ENCODE measurements around the gene BLOC1S3. TPM values are rescaled to one million over a fixed set of nuclear protein-coding genes. Genes with fewer than 3 reads are reported as not detected.
A peak's percentile ranks its signal among the peaks of the same experiment; 100 is the strongest.

Gene BLOC1S3
- total RNA-seq, 1 donor from 2014 or later = 16.9 TPM

GRCh38 chr19:45187421-45188100 lies 9.0 kb downstream of the BLOC1S3 start:
- peaks cover 12% of the 10 kb centered on the region for H3K4me1 Mint-ChIP-seq (ENCODE audit: unreplicated experiment)
- no peak overlapping the region for H3K27ac Mint-ChIP-seq (ENCODE audit: unreplicated experiment)
- H3K4me3 Mint-ChIP-seq (ENCODE audit: unreplicated experiment) = no peak overlapping the region
- H3K36me3 Mint-ChIP-seq (ENCODE audit: unreplicated experiment) = peaks cover 14% of the 10 kb centered on the region
- H3K27me3 Mint-ChIP-seq (ENCODE audit: unreplicated experiment) = no peaks in the 10 kb centered on the region
- DNase-seq (ENCODE audit: extremely low spot score, unreplicated experiment) = no peak
- H3K9me3 Mint-ChIP-seq (ENCODE audit: unreplicated experiment) = peaks cover 5% of the 10 kb centered on the region
- TF ChIP-seq, protein P1, sequence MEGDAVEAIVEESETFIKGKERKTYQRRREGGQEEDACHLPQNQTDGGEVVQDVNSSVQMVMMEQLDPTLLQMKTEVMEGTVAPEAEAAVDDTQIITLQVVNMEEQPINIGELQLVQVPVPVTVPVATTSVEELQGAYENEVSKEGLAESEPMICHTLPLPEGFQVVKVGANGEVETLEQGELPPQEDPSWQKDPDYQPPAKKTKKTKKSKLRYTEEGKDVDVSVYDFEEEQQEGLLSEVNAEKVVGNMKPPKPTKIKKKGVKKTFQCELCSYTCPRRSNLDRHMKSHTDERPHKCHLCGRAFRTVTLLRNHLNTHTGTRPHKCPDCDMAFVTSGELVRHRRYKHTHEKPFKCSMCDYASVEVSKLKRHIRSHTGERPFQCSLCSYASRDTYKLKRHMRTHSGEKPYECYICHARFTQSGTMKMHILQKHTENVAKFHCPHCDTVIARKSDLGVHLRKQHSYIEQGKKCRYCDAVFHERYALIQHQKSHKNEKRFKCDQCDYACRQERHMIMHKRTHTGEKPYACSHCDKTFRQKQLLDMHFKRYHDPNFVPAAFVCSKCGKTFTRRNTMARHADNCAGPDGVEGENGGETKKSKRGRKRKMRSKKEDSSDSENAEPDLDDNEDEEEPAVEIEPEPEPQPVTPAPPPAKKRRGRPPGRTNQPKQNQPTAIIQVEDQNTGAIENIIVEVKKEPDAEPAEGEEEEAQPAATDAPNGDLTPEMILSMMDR (IDR thresholded peaks at IDR 0.05) = peak; percentile 49

GRCh38 chr19:45189971-45190370 lies 11.4 kb downstream of the BLOC1S3 start:
- TF ChIP-seq, protein P1 (IDR thresholded peaks at IDR 0.05) = no peak

DNA sequence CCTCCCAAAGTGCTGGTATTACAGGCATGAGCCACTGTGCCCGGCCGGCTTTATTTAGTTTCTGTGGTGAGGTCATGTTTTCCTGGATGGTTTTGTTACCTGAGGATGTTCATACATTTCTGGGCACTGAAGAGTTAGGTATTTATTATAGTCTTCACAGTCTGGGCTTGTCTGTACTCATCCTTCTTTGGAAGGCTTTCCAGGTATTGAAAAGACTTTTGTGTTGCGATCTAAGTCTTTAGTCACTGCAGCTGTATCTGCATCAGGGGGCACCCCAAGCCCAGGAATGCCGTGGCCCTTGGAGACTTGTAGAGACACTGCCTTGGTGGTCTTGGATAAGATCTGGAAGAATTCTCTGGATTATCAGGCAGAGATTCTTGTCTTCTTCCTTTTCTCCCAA lies 12.8 kb downstream of the BLOC1S3 start:
- H3K27me3 Mint-ChIP-seq (ENCODE audit: unreplicated experiment) = no peaks in the 10 kb centered on the region
- DNase-seq (ENCODE audit: extremely low spot score, unreplicated experiment) = no peak
- H3K36me3 Mint-ChIP-seq (ENCODE audit: unreplicated experiment) = peaks cover 17% of the 10 kb centered on the region
- TF ChIP-seq, protein P1 (IDR thresholded peaks at IDR 0.05) = no peak
- no peak overlapping the region for H3K4me3 Mint-ChIP-seq (ENCODE audit: unreplicated experiment)
- H3K4me1 Mint-ChIP-seq (ENCODE audit: unreplicated experiment) = peaks cover 16% of the 10 kb centered on the region
- H3K27ac Mint-ChIP-seq (ENCODE audit: unreplicated experiment) = no peak overlapping the region
- peaks cover 5% of the 10 kb centered on the region for H3K9me3 Mint-ChIP-seq (ENCODE audit: unreplicated experiment)

More at GRCh38 chr19:45189971-45190370, 11.4 kb downstream of the BLOC1S3 start:
- peaks cover 12% of the 10 kb centered on the region for H3K4me1 Mint-ChIP-seq (ENCODE audit: unreplicated experiment)
- H3K9me3 Mint-ChIP-seq (ENCODE audit: unreplicated experiment) = peaks cover 5% of the 10 kb centered on the region
- no peak overlapping the region for H3K27ac Mint-ChIP-seq (ENCODE audit: unreplicated experiment)
- H3K36me3 Mint-ChIP-seq (ENCODE audit: unreplicated experiment) = peaks cover 17% of the 10 kb centered on the region
- no peak for DNase-seq (ENCODE audit: extremely low spot score, unreplicated experiment)
- no peak overlapping the region for H3K4me3 Mint-ChIP-seq (ENCODE audit: unreplicated experiment)
- no peaks in the 10 kb centered on the region for H3K27me3 Mint-ChIP-seq (ENCODE audit: unreplicated experiment)

DNA sequence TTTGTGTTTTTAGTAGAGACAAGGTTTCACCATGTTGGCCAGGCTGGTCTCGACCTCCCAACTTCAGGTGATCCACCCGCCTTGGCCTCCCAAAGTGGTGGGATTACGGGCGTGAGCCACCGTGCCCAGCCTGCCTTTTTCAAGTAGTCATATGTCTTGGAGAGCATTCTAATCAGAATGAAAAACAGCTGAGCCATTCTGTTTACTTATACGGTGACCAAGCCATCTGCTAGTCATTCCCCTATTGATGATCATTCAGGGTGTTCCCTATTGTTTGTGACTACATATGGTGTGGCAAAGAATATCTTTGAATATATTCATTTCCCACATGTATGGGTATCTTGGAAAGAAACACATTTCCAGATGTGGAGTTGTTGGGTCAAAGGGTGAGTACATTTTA lies 17.2 kb downstream of the BLOC1S3 start:
- no peaks in the 10 kb centered on the region for H3K27me3 Mint-ChIP-seq (ENCODE audit: unreplicated experiment)
- H3K27ac Mint-ChIP-seq (ENCODE audit: unreplicated experiment) = peak overlapping the region; percentile 80
- H3K4me3 Mint-ChIP-seq (ENCODE audit: unreplicated experiment) = no peak overlapping the region
- TF ChIP-seq, protein P1 (IDR thresholded peaks at IDR 0.05) = no peak
- DNase-seq (ENCODE audit: extremely low spot score, unreplicated experiment) = no peak
- H3K9me3 Mint-ChIP-seq (ENCODE audit: unreplicated experiment) = no peaks in the 10 kb centered on the region
- peaks cover 10% of the 10 kb centered on the region for H3K4me1 Mint-ChIP-seq (ENCODE audit: unreplicated experiment)
- H3K36me3 Mint-ChIP-seq (ENCODE audit: unreplicated experiment) = peaks cover 7% of the 10 kb centered on the region

DNA sequence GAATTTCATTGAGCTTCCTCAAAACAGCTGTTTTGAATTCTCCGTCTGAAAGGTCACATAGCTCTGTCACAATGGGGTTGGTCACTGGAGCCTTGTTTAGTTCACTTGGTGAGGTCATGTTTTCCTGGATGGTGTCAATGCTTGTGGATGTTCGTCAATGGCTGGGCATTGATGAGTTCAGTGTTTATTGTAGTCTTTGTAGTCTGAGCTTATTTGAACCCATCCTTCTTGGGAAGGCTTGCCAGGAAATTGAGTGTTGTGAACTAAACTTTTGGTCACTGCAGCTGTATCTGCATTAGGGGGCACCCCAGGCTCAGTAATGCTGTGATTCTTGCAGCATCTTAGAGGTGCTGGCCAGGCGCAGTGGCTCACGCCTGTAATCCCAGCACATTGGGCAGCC lies 22.0 kb downstream of the BLOC1S3 start:
- H3K27ac Mint-ChIP-seq (ENCODE audit: unreplicated experiment) = no peak overlapping the region
- TF ChIP-seq, protein P1 (IDR thresholded peaks at IDR 0.05) = peak; percentile 74
- no peak overlapping the region for H3K4me3 Mint-ChIP-seq (ENCODE audit: unreplicated experiment)
- H3K9me3 Mint-ChIP-seq (ENCODE audit: unreplicated experiment) = no peaks in the 10 kb centered on the region
- peak; percentile 88 for DNase-seq (ENCODE audit: extremely low spot score, unreplicated experiment)
- peaks cover 21% of the 10 kb centered on the region for H3K4me1 Mint-ChIP-seq (ENCODE audit: unreplicated experiment)
- no peaks in the 10 kb centered on the region for H3K27me3 Mint-ChIP-seq (ENCODE audit: unreplicated experiment)
- H3K36me3 Mint-ChIP-seq (ENCODE audit: unreplicated experiment) = no peaks in the 10 kb centered on the region

Measured in osteocyte (in vitro differentiated cells).